Activated CD4-positive, alpha-beta T cell treated with anti-CD3 and anti-CD28 coated beads, Interleukin-2, amount 10 ng/mL, durations not matched to agents 7 days and 5 days (primary cell): ENCODE results near the gene LAMA5. TPM values are rescaled to one million over a fixed set of nuclear protein-coding genes. Genes with fewer than 3 reads are reported as not detected.

Experiments
- CTCF ChIA-PET: fragments of 350-600 bp; sonication (Branson Sonifier 250); formaldehyde crosslinking; loops from one replicate; lab custom pipeline; 2021; ENCODE audit warnings: antibody characterized with exemption; lab: Charles Lee
- POLR2A ChIA-PET: fragments of 350-600 bp; sonication (Branson Sonifier 250); formaldehyde crosslinking; loops from one replicate; lab custom pipeline; 2021; ENCODE audit warnings: antibody characterized with exemption; lab: Charles Lee
- DNase-seq: peaks from one replicate; pipeline ENCODE4 v3.0.0-alpha.2; 2020
- H3K27ac Mint-ChIP-seq: one replicate; pipeline ENCODE4 v1.8.0; 2021; ENCODE audit warnings: mild to moderate bottlenecking, moderate library complexity, mixed read lengths
- H3K27me3 Mint-ChIP-seq: one replicate; pipeline ENCODE4 v1.8.0; 2021; ENCODE audit warnings: mixed read lengths
- H3K36me3 Mint-ChIP-seq: one replicate; pipeline ENCODE4 v1.8.0; 2021; ENCODE audit warnings: low read depth, mixed read lengths
- H3K4me1 Mint-ChIP-seq: one replicate; pipeline ENCODE4 v1.8.0; 2021; ENCODE audit warnings: mixed read lengths
- H3K4me3 Mint-ChIP-seq: one replicate; pipeline ENCODE4 v1.8.0; 2021; ENCODE audit warnings: mild to moderate bottlenecking, moderate library complexity, mixed read lengths
- H3K9me3 Mint-ChIP-seq: one replicate; pipeline ENCODE4 v1.8.0; 2021; ENCODE audit warnings: mixed read lengths
- total RNA-seq, 2 experiments: library from RNA; stranded (reverse); gene quantifications; one replicate each; pipeline ENCODE4 v1.2.3, GENCODE V29; 2021

Gene LAMA5
- total RNA-seq, 2 experiments from 2014 or later = 0.64 to 0.67 TPM

- Mint-ChIP-seq H3K9me3 (peaks cover 3% of the 10 kb centered on the region), H3K4me1 (peaks cover 20% of the 10 kb centered on the region), H3K27me3 (no peaks in the 10 kb centered on the region), H3K36me3 (peaks cover 15% of the 10 kb centered on the region), H3K4me3 (no peak overlapping the region), H3K27ac (no peak overlapping the region)
- CTCF ChIA-PET = interaction anchor here (1.7 kb wide), 1 partner anchor 10 kb away, joined by 4 read pairs; no protein-coding TSS in a partner anchor
- POLR2A ChIA-PET = no interaction called here
- no peak for DNase-seq
Observed at GRCh38 chr20:62401331-62401779, 34.2 kb upstream of the LAMA5 start.

- H3K4me3 Mint-ChIP-seq = no peak overlapping the region
- peak overlapping the region; percentile 0 for H3K27ac Mint-ChIP-seq
- H3K27me3 Mint-ChIP-seq = no peaks in the 10 kb centered on the region
- peaks cover 12% of the 10 kb centered on the region for H3K4me1 Mint-ChIP-seq
- POLR2A ChIA-PET = no interaction called here
- CTCF ChIA-PET = interaction anchor here (0.8 to 1.7 kb wide), 4 partner anchors 9 to 32 kb away, joined by 3 to 5 read pairs (median 4); partner anchors contain the start of gene RPS21
- DNase-seq = no peak
- H3K36me3 Mint-ChIP-seq = peaks cover 13% of the 10 kb centered on the region
- peaks cover 3% of the 10 kb centered on the region for H3K9me3 Mint-ChIP-seq
Observed at GRCh38 chr20:62400541-62400940, 33.4 kb upstream of the LAMA5 start.

GRCh38 chr20:62400021-62400420, 32.9 kb upstream of the LAMA5 start:
- Mint-ChIP-seq H3K9me3 (peaks cover 3% of the 10 kb centered on the region), H3K27ac (no peak overlapping the region), H3K4me1 (peaks cover 7% of the 10 kb centered on the region), H3K27me3 (no peaks in the 10 kb centered on the region), H3K4me3 (no peak overlapping the region), H3K36me3 (peaks cover 13% of the 10 kb centered on the region)
- ChIA-PET POLR2A (no interaction called here), CTCF (interaction anchor here (0.8 to 1.7 kb wide), 4 partner anchors 9 to 31 kb away, joined by 3 to 5 read pairs (median 4); partner anchors contain the start of gene RPS21)
- no peak for DNase-seq

GRCh38 chr20:62398120-62398821, 31.2 kb upstream of the LAMA5 start:
- DNase-seq = no peak
- ChIA-PET POLR2A (no interaction called here), CTCF (interaction anchor here (0.9 kb wide), 1 partner anchor 8 kb away, joined by 3 read pairs; no protein-coding TSS in a partner anchor)
- peaks cover 13% of the 10 kb centered on the region for H3K36me3 Mint-ChIP-seq
- no peaks in the 10 kb centered on the region for H3K4me1 Mint-ChIP-seq
- no peak overlapping the region for H3K4me3 Mint-ChIP-seq
- peaks cover 3% of the 10 kb centered on the region for H3K9me3 Mint-ChIP-seq
- no peaks in the 10 kb centered on the region for H3K27me3 Mint-ChIP-seq
- no peak overlapping the region for H3K27ac Mint-ChIP-seq

GRCh38 chr20:62396367-62397239, 29.5 kb upstream of the LAMA5 start:
- ChIA-PET POLR2A (no interaction called here), CTCF (interaction anchor here (0.9 to 1.0 kb wide), 3 partner anchors 9 to 14 kb away, joined by 3 read pairs; no protein-coding TSS in a partner anchor)
- H3K27ac Mint-ChIP-seq = no peak overlapping the region
- H3K4me3 Mint-ChIP-seq = no peak overlapping the region
- peaks cover 13% of the 10 kb centered on the region for H3K36me3 Mint-ChIP-seq
- H3K27me3 Mint-ChIP-seq = no peaks in the 10 kb centered on the region
- peaks cover 3% of the 10 kb centered on the region for H3K9me3 Mint-ChIP-seq
- H3K4me1 Mint-ChIP-seq = no peaks in the 10 kb centered on the region
- no peak for DNase-seq

GRCh38 chr20:62395311-62396242, 28.5 kb upstream of the LAMA5 start:
- ChIA-PET POLR2A (no interaction called here), CTCF (interaction anchor here (0.9 to 1.1 kb wide), 2 partner anchors 9 to 13 kb away, joined by 3 read pairs; no protein-coding TSS in a partner anchor)
- H3K36me3 Mint-ChIP-seq = peaks cover 11% of the 10 kb centered on the region
- no peaks in the 10 kb centered on the region for H3K27me3 Mint-ChIP-seq
- H3K27ac Mint-ChIP-seq = no peak overlapping the region
- no peak overlapping the region for H3K4me3 Mint-ChIP-seq
- H3K4me1 Mint-ChIP-seq = no peaks in the 10 kb centered on the region
- DNase-seq = no peak
- peaks cover 3% of the 10 kb centered on the region for H3K9me3 Mint-ChIP-seq

- ChIA-PET CTCF (interaction anchor here (1.1 kb wide), 1 partner anchor 10 kb away, joined by 3 read pairs; no protein-coding TSS in a partner anchor), POLR2A (no interaction called here)
- H3K36me3 Mint-ChIP-seq = peaks cover 19% of the 10 kb centered on the region
- H3K4me3 Mint-ChIP-seq = no peak overlapping the region
- no peak overlapping the region for H3K27ac Mint-ChIP-seq
- peaks cover 4% of the 10 kb centered on the region for H3K4me1 Mint-ChIP-seq
- no peak for DNase-seq
- H3K27me3 Mint-ChIP-seq = no peaks in the 10 kb centered on the region
- peaks cover 3% of the 10 kb centered on the region for H3K9me3 Mint-ChIP-seq
Observed at GRCh38 chr20:62394248-62395245, 27.4 kb upstream of the LAMA5 start.

GRCh38 chr20:62393830-62394229, 26.7 kb upstream of the LAMA5 start:
- peaks cover 11% of the 10 kb centered on the region for H3K4me1 Mint-ChIP-seq
- H3K27me3 Mint-ChIP-seq = no peaks in the 10 kb centered on the region
- peaks cover 3% of the 10 kb centered on the region for H3K9me3 Mint-ChIP-seq
- DNase-seq = no peak
- peaks cover 26% of the 10 kb centered on the region for H3K36me3 Mint-ChIP-seq
- H3K27ac Mint-ChIP-seq = no peak overlapping the region
- ChIA-PET POLR2A (no interaction called here), CTCF (no interaction called here)
- H3K4me3 Mint-ChIP-seq = no peak overlapping the region

GRCh38 chr20:62393335-62393665, 26.2 kb upstream of the LAMA5 start:
- Mint-ChIP-seq H3K27me3 (no peaks in the 10 kb centered on the region), H3K4me1 (peaks cover 16% of the 10 kb centered on the region), H3K27ac (no peak overlapping the region), H3K9me3 (peaks cover 3% of the 10 kb centered on the region), H3K36me3 (peaks cover 32% of the 10 kb centered on the region), H3K4me3 (no peak overlapping the region)
- ChIA-PET CTCF (no interaction called here), POLR2A (no interaction called here)
- no peak for DNase-seq

- H3K27me3 Mint-ChIP-seq = no peaks in the 10 kb centered on the region
- H3K4me3 Mint-ChIP-seq = no peak overlapping the region
- H3K9me3 Mint-ChIP-seq = peaks cover 3% of the 10 kb centered on the region
- peaks cover 33% of the 10 kb centered on the region for H3K36me3 Mint-ChIP-seq
- POLR2A ChIA-PET = no interaction called here
- peaks cover 22% of the 10 kb centered on the region for H3K4me1 Mint-ChIP-seq
- H3K27ac Mint-ChIP-seq = no peak overlapping the region
- DNase-seq = no peak
- CTCF ChIA-PET = no interaction called here
Observed at GRCh38 chr20:62392621-62393334, 25.7 kb upstream of the LAMA5 start.

GRCh38 chr20:62392077-62392418, 24.9 kb upstream of the LAMA5 start:
- no peak for DNase-seq
- ChIA-PET CTCF (no interaction called here), POLR2A (no interaction called here)
- no peaks in the 10 kb centered on the region for H3K27me3 Mint-ChIP-seq
- no peak overlapping the region for H3K4me3 Mint-ChIP-seq
- H3K9me3 Mint-ChIP-seq = no peaks in the 10 kb centered on the region
- H3K36me3 Mint-ChIP-seq = peaks cover 30% of the 10 kb centered on the region
- peaks cover 27% of the 10 kb centered on the region for H3K4me1 Mint-ChIP-seq
- no peak overlapping the region for H3K27ac Mint-ChIP-seq
